ENCODE results near the gene TNFRSF12A.

The TNFRSF12A gene

DNA sequence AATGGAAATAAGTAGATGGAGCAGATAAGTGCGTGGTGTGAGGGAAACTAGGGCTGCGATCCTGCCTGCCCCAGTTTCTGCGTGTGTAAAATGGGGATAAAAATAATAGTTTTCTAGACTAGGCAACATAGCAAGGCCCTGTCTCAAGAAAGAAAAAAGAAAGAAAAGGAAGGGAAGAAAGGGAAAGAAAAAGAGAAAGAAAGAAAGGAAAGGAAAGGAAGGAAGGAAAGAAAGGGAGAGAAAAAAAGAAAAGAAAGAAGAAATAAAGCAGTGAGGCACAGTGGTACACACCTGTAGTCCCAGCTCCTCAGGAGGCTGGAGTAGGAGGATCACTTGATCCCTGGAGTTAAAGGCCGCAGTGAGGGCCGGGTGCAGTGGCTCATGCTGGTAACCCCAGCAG lies 37.8 kb upstream of the TNFRSF12A start:
- TF ChIP-seq EZH2phosphoT487 (IDR thresholded peaks at IDR 0.05; ENCODE audit: borderline replicate concordance) (no peak), CTCF (conservative IDR thresholded peaks at IDR 0.05; ENCODE audit: low read length) (no peak)
- Histone ChIP-seq H3K9ac (ENCODE audit: low read depth, low read length, poor library complexity, severe bottlenecking) (no peak overlapping the region), H3K9me3 (ENCODE audit: insufficient read depth, low read depth, low read length) (no peaks in the 10 kb centered on the region), H3K9me2 (replicated peaks; ENCODE audit: low read depth, low read length) (no peaks in the 10 kb centered on the region), H3K4me3 (ENCODE audit: low read length, poor library complexity, severe bottlenecking) (no peak overlapping the region), H3K4me2 (ENCODE audit: low read depth, low read length, poor library complexity, severe bottlenecking) (no peak overlapping the region), H4K20me1 (ENCODE audit: insufficient read depth, low read length, poor library complexity, severe bottlenecking) (no peaks in the 10 kb centered on the region), H2AFZ (ENCODE audit: low read length) (no peak overlapping the region), H3K4me1 (ENCODE audit: insufficient read depth, low read length, poor library complexity, severe bottlenecking) (no peaks in the 10 kb centered on the region), H3K27me3 (ENCODE audit: insufficient read depth, low read length, poor library complexity, severe bottlenecking) (no peaks in the 10 kb centered on the region), H3K79me2 (ENCODE audit: insufficient read depth, low read length) (peaks cover 24% of the 10 kb centered on the region), H3K36me3 (ENCODE audit: insufficient read depth, low read length) (no peaks in the 10 kb centered on the region), H3F3A (ENCODE audit: low read depth) (no peaks in the 10 kb centered on the region)

DNA sequence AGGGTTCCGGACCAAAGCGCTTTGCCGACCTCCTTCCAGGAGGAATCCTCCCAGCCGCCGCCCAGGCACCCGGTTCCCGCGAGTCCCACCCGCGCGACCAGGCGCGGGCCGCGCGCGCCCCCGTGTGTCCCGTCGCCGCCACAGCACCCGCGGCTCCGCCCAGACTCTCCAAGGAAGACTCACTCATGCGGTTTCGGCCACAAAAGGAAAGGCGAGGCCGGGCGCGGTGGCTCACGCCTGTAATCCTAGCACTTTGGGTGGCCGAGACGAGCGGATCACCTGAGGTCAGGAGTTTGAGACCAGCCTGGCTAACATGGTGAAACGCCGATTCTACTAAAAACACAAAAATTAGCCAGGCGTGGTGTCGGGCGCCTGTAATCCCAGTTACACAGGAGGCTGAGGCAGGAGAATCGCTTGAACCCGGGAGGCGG lies 36.4 kb upstream of the TNFRSF12A start:
- Histone ChIP-seq H3K27me3 (ENCODE audit: insufficient read depth, low read length, poor library complexity, severe bottlenecking) (no peaks in the 10 kb centered on the region), H3K36me3 (ENCODE audit: insufficient read depth, low read length) (no peaks in the 10 kb centered on the region), H3K4me2 (ENCODE audit: low read depth, low read length, poor library complexity, severe bottlenecking) (peak overlapping the region; percentile 57)

GRCh38 chr16:2985462-2985861 lies 34.7 kb upstream of the TNFRSF12A start:
- no peak overlapping the region for H3K4me3 ChIP-seq (ENCODE audit: low read length, poor library complexity, severe bottlenecking)

More for the DNA sequence above, 36.4 kb upstream of the TNFRSF12A start:
- no peaks in the 10 kb centered on the region for H3K4me1 ChIP-seq (ENCODE audit: insufficient read depth, low read length, poor library complexity, severe bottlenecking)
- no peaks in the 10 kb centered on the region for H3K9me2 ChIP-seq (replicated peaks; ENCODE audit: low read depth, low read length)
- H3K79me2 ChIP-seq (ENCODE audit: insufficient read depth, low read length) = peaks cover 13% of the 10 kb centered on the region
- TF ChIP-seq CTCF (conservative IDR thresholded peaks at IDR 0.05; ENCODE audit: low read length) (peak; percentile 58), EZH2phosphoT487 (IDR thresholded peaks at IDR 0.05; ENCODE audit: borderline replicate concordance) (no peak)
- H3K4me3 ChIP-seq (ENCODE audit: low read length, poor library complexity, severe bottlenecking) = peak overlapping the region; percentile 44
- no peaks in the 10 kb centered on the region for H3F3A ChIP-seq (ENCODE audit: low read depth)
- H2AFZ ChIP-seq (ENCODE audit: low read length) = no peak overlapping the region
- H3K9ac ChIP-seq (ENCODE audit: low read depth, low read length, poor library complexity, severe bottlenecking) = no peak overlapping the region
- no peaks in the 10 kb centered on the region for H3K9me3 ChIP-seq (ENCODE audit: insufficient read depth, low read depth, low read length)
- no peaks in the 10 kb centered on the region for H4K20me1 ChIP-seq (ENCODE audit: insufficient read depth, low read length, poor library complexity, severe bottlenecking)

More at GRCh38 chr16:2985462-2985861, 34.7 kb upstream of the TNFRSF12A start:
- no peaks in the 10 kb centered on the region for H3K27me3 ChIP-seq (ENCODE audit: insufficient read depth, low read length, poor library complexity, severe bottlenecking)
- H3K79me2 ChIP-seq (ENCODE audit: insufficient read depth, low read length) = peaks cover 5% of the 10 kb centered on the region; the same call in 1 of the 2 replicates
- H3K9me2 ChIP-seq (replicated peaks; ENCODE audit: low read depth, low read length) = no peaks in the 10 kb centered on the region
- no peak overlapping the region for H3K4me2 ChIP-seq (ENCODE audit: low read depth, low read length, poor library complexity, severe bottlenecking)
- H2AFZ ChIP-seq (ENCODE audit: low read length) = no peak overlapping the region
- H3F3A ChIP-seq (ENCODE audit: low read depth) = no peaks in the 10 kb centered on the region
- H3K9me3 ChIP-seq (ENCODE audit: insufficient read depth, low read depth, low read length) = no peaks in the 10 kb centered on the region
- no peaks in the 10 kb centered on the region for H4K20me1 ChIP-seq (ENCODE audit: insufficient read depth, low read length, poor library complexity, severe bottlenecking)
- H3K9ac ChIP-seq (ENCODE audit: low read depth, low read length, poor library complexity, severe bottlenecking) = no peak overlapping the region
- H3K4me1 ChIP-seq (ENCODE audit: insufficient read depth, low read length, poor library complexity, severe bottlenecking) = no peaks in the 10 kb centered on the region
- no peak for TF ChIP-seq CTCF (conservative IDR thresholded peaks at IDR 0.05; ENCODE audit: low read length)
- no peak for TF ChIP-seq EZH2phosphoT487 (IDR thresholded peaks at IDR 0.05; ENCODE audit: borderline replicate concordance)
- H3K36me3 ChIP-seq (ENCODE audit: insufficient read depth, low read length) = no peaks in the 10 kb centered on the region
